GM21576 (cell line): ENCODE results near the gene HYCC1.

Experiments used
- ATAC-seq: cut with Tn5 transposase; IDR thresholded peaks from one replicate; pipeline ENCODE4 v1.9.1; 2021; ENCODE audit warnings: mild to moderate bottlenecking, moderate library complexity; ENCODE audit not compliant: unreplicated experiment

The HYCC1 gene

GRCh38 chr7:23017309-23017708 lies 3.4 kb upstream of the HYCC1 start:
- no peak for ATAC-seq

GRCh38 chr7:23016345-23017253 lies 2.7 kb upstream of the HYCC1 start:
- no peak for ATAC-seq

- ATAC-seq, result no peak
Measured at GRCh38 chr7:23014681-23015080, 751 bp upstream of the HYCC1 start.

GRCh38 chr7:23012908-23013714 lies 819 bp downstream of the HYCC1 start:
- peak; percentile 1 for ATAC-seq

- no peak for ATAC-seq
Measured at GRCh38 chr7:23012186-23012585, 1.7 kb downstream of the HYCC1 start.

GRCh38 chr7:23011222-23011924 lies 2.6 kb downstream of the HYCC1 start:
- no peak for ATAC-seq

GRCh38 chr7:23009303-23009702 lies 4.6 kb downstream of the HYCC1 start:
- ATAC-seq, result no peak

- ATAC-seq, result no peak
Measured at GRCh38 chr7:23004247-23004520, 9.7 kb downstream of the HYCC1 start.

GRCh38 chr7:23003505-23004246 lies 10.3 kb downstream of the HYCC1 start:
- ATAC-seq, result no peak

GRCh38 chr7:23002698-23003097 lies 11.2 kb downstream of the HYCC1 start:
- no peak for ATAC-seq

- ATAC-seq, result peak; percentile 42
Measured at GRCh38 chr7:23001610-23002009, 12.3 kb downstream of the HYCC1 start.

GRCh38 chr7:23000597-23001360 lies 13.2 kb downstream of the HYCC1 start:
- ATAC-seq, result no peak

GRCh38 chr7:22998519-22998896 lies 15.4 kb downstream of the HYCC1 start:
- ATAC-seq, result no peak

- no peak for ATAC-seq
Measured at GRCh38 chr7:22997871-22998518, 15.9 kb downstream of the HYCC1 start.

GRCh38 chr7:22996470-22996869 lies 17.5 kb downstream of the HYCC1 start:
- no peak for ATAC-seq

GRCh38 chr7:22995011-22995410 lies 18.9 kb downstream of the HYCC1 start:
- ATAC-seq, result no peak

GRCh38 chr7:22992874-22993840 lies 20.8 kb downstream of the HYCC1 start:
- ATAC-seq, result peak; percentile 86

GRCh38 chr7:22990588-22990949 lies 23.4 kb downstream of the HYCC1 start:
- ATAC-seq, result no peak
